SK-N-DZ (cell line): ENCODE data around the gene CLIP4.

Experiments used
- DNase-seq: peaks from one replicate; pipeline ENCODE4 v3.0.0-alpha.2; 2015; ENCODE audit warnings: low spot score

Gene CLIP4

DNA sequence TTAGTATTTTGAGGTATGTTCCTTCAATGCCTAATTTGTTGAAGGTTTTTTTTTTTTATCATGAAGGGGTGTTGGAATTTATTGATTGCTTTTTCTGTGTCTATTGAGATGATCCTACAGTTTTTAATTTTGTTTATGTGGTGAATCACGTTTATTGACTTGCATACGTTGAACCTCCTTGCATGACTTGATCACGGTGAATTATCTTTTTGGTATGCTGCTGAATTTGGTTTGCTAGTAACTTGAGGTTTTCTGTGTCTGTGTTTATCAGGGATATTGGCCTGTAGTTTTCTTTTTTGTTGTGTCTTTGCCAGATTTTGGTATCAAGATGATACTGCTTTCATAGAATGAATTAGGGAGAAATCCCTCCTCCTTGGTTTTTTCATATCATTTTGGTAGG is 23.9 kb downstream of the CLIP4 start:
- DNase-seq: no peak

DNA sequence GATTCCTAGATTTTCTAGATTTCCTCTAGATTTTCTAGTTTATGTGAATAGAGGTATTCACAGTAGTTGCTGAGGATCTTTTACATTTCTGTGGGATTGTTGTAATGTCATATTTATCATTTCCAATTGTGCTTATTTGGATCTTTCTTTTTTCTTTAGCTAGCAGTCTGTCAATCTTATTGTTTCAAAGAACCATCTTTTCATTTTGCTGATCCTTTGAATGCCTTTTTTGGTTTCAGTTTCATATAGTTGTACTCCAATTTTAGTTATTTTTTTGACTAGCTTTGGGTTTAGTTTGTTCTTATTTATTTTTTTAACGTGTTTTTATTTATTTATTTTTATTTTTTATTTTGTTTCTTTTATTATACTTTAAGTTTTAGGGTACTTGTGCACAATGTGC is 24.5 kb downstream of the CLIP4 start:
- DNase-seq: no peak

DNA sequence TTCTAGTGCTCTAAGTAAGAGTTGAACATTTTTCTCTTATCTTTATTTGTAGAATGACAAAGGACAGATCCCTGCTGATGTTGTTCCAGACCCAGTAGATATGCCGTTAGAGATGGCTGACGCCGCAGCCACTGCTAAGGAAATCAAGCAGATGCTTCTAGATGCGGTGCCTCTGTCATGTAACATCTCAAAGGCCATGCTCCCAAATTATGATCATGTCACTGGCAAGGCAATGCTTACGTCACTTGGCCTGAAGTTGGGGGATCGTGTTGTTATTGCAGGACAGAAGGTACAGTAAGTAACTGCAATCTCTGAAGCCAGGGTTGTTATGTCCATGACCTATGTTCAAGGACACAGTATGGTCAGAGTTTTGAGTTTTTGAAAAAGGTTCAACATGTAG is 28.4 kb downstream of the CLIP4 start:
- DNase-seq: peak; percentile 28

DNA sequence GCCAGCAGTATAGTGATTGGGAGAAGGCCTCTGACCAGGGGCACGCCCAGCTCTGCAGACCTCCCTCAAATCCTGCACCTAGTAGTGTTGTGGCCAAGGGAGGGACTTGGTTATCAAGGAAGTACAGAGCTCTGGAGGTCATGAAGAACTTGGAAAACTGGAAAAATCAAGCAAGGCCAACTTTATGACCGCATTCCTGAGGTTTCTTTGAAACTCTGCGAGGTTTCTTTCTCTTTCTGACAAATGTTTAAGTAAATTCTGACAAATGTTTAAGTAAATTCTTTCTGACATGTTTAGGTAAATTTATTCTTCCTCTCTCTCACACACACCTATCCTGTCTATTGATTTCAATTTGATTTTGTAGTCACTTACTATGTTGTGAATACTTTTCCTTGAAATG is 31.0 kb downstream of the CLIP4 start:
- DNase-seq: no peak

DNA sequence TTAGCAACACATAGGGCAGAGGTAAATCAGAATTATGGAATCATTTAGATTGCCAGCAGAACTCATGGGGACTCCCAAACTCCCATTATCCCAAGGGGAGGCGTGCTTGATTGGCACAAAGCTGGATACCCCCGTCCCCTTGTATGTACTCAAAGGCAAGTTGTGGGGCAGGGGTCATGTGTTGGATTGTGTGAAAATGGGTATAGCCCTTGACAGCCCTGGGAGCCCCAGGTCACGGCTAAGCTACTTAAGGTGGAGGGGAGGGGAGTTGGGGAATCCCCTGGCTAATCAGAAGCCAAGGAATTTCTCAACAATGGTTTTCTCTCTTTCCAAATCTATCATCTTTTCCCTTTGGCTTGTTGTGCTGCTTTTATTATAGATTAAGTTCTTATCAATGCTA is 32.7 kb downstream of the CLIP4 start:
- no peak for DNase-seq

DNA sequence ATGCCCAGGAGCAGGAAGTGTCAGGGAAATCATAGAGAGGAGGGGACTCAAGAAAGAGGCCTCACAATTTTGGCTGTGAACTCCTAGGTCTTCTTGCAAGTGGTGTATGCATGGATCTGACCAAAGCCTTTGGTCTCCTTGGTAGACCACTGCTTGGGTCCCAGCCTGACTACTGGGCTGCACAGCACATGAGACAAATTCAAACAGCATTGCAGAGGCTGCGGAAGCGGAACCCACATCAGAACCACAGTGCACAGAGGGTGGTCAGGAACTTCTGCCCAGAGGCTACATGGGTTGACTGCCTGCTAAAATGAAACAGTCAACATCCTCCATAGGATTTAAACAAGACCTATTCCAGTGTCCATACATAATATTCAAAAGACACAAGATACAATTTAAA is 39.4 kb downstream of the CLIP4 start:
- no peak for DNase-seq

DNA sequence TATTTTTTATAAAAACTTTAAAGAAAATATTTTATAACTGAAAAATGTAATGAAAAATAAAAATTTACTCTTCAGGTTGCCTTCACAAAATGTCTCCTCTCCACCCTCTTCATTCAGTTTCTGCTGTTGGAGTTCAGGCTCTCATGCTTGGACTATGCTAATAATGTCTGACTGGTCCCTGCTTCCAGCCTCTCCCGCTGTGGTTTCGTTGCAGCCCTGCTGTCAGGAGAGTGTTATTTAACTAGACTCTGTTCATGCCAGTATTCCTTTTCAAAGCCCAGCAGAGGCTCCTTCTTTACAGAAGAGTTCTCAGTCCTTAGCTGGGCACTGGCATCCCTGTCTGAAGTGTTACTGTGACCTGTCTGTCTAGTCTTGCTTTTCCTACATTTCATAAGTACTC is 40.4 kb downstream of the CLIP4 start:
- no peak for DNase-seq

DNA sequence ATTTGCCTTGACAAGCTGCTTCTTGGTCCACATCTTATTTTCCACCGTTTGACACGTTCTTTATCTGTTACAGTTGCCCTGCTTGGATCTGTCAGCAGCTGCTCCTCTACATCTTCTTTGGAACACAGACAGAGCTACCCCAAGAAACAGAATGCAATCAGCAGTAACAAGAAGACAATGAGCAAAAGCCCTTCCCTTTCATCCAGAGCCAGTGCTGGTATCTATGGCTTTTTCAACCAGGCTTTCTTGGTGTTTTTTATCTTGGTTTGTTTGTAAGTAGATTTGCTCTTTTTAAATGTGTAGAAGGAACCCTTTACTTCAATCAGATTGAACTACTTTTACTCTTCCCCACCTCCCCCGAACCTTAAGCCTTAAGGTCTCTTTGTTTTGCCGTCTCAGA is 41.9 kb downstream of the CLIP4 start:
- DNase-seq: no peak

DNA sequence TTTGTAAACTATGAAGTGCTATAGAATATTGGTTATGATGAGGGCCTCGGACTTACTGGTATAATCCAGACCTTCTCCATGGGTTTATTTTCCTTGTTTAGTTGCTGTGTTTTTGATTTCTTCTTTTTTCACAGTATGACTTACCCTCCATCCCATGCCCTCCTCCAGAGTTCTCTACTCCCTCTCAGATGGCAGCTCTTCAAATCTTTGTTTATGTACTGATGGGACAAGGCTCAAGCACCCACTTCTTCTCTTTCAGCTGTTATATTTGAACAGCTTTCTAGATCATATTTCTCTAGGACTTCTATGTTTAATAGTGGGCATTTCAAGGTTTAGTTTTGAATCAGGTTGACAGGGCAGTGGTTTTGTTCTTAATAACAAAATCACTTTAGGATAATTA is 43.9 kb downstream of the CLIP4 start:
- no peak for DNase-seq

DNA sequence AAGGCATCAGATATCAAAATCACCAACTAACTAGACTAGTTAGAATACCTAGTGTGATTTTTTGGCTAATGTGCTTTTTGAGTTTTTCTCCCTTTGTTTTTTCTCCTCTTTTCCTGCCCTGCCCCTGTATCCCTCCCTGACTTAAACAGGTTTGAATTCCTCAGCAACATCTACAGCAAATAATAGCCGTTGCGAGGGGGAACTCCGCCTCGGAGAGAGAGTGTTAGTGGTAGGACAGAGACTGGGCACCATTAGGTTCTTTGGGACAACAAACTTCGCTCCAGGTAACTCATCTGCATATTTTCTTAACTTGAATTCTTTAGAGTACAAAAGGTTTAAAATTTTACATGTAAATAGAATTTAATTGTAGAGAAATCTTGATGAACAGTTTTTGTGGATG is 45.0 kb downstream of the CLIP4 start:
- no peak for DNase-seq

DNA sequence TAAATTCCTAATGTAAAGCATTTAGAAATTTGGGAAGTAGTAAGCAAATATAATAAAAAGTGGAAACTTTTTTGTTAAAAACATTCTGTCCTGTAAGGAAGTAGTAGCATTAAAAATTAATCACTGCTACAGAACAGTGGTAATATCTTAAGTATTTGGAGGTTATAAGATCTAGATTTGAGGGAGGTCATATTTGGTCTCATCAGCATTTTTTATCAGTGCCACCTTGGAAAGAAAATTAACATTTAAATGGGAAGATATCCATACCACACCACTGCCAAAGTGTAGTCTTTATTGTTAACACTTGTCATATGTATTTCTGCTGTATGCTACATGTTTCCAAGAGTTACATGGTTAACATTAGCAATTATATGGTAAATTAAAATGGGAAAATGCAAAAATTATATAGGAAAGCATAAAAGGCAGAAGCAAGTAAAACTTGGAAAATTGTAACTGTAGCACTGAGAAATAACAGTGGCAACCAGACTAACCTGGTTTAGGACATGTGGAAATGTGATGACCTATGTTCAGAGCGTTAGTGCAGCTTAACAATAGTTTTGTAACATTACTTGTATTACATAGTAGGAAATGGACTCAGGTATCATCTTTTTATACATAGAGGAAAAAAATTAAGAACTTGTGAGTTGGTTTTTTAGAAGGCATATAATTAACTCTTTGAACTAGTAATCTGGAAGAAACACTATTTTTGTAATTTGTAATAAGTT is 47.2 kb downstream of the CLIP4 start:
- no peak for DNase-seq

DNA sequence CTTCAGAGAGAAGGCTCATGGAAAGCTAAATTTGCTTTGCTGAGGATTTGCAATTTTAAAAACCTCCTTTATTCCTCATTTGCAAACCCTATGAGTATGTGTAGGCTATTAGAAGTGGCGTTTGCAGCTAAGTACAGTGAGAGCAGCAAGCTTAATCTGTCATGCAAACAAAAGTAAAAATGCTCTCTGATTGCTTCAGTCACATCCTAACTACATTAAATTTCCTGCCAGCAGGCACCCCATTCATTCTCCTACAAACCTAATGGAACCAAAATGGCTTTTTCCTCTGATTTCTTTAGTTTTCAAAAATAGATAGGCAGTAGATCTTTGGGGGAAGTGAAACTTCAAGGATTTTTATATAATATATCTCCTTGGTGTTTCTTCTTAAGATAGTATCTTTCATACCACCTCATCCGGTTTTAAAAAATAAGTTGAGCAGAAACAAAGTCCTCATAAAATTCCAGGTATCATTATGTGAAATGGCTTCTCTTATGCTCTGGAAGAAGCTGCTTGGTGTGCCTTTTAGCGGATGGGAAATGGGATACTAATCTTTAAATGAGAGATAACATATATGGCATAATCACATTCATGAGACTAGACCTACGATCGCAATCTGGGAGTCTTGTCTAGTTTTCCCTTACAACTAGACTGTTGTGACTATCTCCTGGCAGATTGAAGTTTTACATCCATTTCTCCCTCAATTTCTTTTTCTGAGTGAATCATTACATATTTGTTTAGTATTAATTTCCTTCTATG is 49.1 kb downstream of the CLIP4 start:
- peak; percentile 51 for DNase-seq

DNA sequence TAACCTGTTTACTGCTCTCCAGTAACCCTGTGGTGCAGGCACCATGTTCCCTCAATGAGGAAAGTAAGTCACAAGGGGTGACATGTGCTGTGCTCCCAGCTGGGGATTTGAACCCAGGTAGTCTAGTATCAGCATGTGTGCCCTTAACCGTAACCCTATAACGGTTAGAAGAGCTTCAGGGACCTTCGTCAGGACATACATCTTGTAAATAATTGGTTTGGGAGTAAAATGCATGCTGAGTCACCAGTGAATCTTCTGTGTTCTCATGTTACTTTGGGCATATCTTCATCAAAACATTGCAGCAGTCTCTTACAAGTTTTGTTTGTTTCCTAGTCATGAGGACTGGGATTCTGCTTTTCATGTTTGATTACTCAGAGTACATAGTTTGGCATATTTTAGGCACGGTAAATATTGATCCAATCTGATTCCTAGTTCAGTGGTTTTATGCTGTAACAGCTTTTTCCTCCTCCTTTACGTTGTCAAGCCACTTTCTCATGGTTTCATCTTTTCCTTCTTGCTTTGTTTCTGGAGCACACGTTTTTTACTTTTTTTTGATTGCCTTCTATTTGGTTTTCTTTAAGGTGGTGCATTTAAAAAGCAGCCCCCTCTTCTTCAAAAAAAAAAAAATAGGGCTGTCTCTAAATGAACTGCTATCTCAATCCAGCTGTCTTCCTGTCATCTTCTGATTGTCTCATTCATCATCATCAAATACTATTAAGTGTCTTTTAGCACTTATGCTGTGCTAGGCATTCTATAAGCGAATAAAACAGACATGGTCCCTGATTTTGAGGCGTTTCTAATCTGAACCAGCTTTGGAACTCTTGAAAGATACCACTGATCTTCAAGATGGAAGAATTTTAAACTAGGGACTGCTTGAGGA is 50.4 kb downstream of the CLIP4 start:
- DNase-seq: peak; percentile 40

DNA sequence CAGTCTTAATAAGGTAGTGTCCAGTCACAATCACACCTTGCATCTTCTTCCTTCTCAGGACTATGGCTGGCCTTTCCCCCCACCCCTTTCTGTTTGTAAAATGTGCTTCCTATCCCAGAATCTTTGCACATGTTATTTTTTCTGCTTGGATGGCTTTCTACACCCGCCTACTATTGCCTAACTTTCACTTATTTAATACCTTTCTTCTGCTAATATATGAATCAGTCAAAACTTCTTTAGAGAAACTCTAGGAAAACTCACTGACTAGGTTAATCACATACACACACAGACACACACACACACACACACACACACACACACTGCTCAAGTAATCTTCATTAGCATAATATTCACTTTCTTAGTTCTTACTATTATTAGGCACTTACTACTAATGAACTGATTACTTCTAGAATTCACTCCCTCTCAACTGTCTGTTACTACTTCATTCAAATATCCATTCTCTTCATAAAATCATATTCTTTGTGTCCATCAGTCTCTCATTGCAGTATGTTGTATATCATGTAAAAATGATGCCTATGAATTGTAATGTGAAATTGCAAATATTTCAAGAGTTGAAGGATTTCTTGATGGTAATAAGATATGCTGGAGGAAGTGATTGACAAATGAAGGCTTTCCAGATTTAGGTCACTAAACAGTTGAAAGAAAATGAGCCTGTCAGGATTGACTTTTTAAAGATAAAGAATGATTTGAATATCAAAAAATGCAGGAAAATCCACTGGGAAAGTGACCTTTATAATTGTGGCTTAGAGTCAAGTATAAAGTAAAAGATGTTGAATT is 51.2 kb downstream of the CLIP4 start:
- DNase-seq: no peak

DNA sequence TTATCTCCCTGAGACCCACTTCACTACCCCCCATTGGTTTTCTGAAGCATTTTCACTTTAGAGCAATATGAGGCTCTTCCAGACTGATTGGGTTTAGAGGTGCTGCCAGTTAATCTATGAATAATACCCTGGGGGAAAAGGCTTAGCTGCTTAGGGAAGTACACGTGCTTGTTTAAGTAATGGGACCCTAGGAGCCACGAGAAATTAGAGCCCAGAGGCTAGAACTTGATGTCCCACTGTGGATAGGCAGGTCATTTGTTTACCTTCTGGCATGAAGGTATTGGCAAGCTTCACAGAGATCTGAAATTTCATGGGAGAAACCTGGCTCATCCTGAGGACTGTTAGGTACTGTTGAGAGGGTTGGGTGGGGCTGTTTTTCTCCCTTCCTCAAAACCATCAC is 59.7 kb downstream of the CLIP4 start:
- no peak for DNase-seq

DNA sequence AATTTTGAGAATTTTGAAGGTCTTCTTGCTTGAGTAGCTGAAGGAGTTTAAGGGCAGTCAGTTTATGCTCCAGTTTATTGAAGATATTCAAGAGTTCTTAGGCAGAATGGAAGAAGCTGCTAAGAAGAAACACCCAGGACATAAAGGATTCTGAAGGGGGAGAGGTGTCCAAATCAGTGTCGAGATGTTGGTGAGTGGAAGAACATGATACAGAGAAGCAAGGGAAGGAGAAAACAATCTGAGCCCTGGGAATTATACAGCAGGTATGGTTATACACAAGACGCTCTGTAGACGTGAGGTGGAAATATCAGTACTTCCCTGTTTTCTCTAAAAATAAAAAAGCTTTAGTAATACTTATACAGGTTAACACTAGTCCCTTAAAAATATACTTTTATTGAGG is 60.1 kb downstream of the CLIP4 start:
- DNase-seq: no peak

DNA sequence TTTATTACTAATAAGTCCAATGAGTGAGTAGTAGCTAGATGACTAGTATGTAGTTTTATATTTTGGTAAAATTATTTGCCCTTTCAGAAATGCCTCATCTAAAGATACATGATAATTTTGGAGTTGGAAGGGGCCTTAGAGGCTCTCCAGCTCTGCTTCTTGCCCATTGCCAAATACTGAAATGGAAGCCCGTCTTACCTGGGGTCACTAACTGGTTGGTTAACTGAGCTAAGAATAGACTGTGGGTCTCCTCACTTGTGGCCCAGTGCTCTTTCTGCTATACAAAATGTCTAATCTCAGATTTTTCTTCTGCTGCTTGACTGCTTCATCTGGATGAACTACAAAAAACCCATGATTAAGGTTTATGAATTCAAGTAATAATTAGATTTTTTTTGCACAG is 67.1 kb downstream of the CLIP4 start:
- DNase-seq: no peak

DNA sequence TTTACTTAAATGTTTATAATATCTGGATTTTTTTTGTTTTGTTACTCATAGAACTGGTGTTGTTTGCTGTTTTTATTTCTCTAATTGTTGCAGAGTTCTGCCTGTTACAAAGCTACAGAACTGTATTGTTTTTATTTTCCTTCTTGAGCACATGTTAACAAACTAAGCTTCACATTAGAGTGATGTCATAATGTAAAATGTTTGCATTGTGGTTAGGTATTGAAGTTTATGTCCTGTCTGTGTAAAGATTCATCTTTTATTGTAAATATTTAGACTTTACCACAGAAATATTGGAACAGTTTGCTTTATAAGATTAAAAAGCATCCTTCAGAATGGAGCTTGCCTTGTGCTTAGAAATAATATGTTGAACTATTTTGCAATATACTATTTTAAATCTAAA is 67.7 kb downstream of the CLIP4 start:
- DNase-seq: no peak

DNA sequence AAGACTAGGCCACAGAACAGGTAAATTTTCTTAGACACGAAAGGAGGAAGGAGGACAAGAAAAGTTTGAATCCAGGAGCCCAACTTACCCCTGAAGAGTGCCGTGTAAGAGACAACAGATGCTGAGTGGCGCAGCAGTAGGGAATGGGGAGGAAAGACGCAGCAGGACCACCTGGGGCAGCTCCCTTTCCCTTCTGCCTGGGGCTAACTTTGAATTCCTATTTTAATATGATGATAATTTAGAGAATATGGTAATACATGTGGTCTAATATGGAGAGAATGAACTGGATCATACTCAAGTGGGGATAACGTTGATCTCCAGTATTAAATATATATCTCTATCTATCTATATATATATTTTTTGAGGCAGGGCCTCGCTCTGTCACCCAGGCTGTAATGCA is 69.3 kb downstream of the CLIP4 start:
- no peak for DNase-seq

DNA sequence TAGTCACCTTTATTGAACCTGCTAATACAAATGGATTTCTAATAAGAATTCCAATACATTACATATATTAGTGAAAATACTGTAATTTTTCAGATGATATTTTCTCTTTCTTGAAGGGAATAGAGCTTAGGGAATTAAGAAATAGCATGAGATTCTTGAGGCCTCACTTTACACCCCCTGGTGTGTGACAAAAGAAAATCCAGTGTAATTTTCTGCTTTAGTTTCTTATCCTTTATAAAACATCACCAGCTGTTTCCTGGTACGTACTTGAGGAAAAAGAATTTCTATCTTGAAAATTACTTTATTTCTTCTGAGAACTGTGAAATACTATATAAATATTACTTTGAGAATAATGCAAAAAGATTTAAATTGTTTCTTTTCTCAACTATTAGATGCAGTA is 71.6 kb downstream of the CLIP4 start:
- no peak for DNase-seq

DNA sequence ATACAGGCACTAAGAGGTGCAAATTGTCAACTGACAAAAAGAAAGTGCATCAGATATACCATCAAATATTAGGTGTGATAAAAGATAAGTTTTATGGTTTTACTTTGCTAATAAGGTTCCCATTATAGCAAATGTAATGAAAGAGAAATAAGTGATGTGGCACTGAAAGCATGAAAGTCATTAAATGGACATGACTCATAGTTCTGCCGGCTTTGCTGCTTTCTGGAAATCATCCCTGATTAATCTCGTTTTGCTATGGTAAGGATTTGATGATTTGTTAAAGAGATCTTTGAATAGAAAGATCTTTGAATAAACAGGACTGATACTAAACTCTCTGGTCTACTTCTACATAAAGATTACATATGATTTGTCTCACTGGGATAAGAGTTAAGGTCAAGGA is 72.7 kb downstream of the CLIP4 start:
- no peak for DNase-seq

DNA sequence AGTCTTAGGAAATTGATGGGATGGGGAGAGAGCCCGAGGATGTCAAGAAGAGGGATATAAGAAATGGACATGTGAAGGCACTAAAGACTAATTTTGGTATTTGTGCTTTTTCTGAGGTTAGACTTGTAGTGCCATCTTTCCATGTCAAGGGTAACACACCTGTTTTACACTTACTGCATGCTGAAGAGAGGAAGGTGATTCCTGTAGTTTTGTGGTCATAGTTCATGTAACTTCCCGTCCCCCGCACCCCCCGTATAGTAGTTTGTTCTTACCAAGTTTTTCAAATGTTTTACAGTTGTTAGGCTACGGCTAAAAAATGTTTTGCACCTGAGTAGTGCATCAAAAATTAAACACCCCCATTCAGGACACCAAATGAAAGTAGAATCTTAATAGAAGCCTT is 73.8 kb downstream of the CLIP4 start:
- DNase-seq: no peak
